GM21515 (cell line): ENCODE data around the gene NME7.

Experiments
- ATAC-seq: cut with Tn5 transposase; IDR thresholded peaks from one replicate; pipeline ENCODE4 v1.9.1; 2021; ENCODE audit not compliant: unreplicated experiment

NME7 gene

GRCh38 chr1:169160845-169161495 lies 206.6 kb downstream of the NME7 start:
- no peak for ATAC-seq

GRCh38 chr1:169156580-169156979 lies 211.0 kb downstream of the NME7 start:
- ATAC-seq, result no peak

- ATAC-seq, result no peak
These were observed 211.9 kb downstream of the NME7 start for GRCh38 chr1:169155675-169156074.

GRCh38 chr1:169151338-169151837 lies 216.2 kb downstream of the NME7 start:
- ATAC-seq, result no peak

GRCh38 chr1:169150641-169151337 lies 216.8 kb downstream of the NME7 start:
- ATAC-seq, result no peak

GRCh38 chr1:169149555-169150286 lies 217.9 kb downstream of the NME7 start:
- no peak for ATAC-seq

GRCh38 chr1:169148472-169149252 lies 218.9 kb downstream of the NME7 start:
- ATAC-seq, result no peak

- ATAC-seq, result no peak
These were observed 220.9 kb downstream of the NME7 start for GRCh38 chr1:169146576-169147214.

GRCh38 chr1:169144941-169145626 lies 222.5 kb downstream of the NME7 start:
- ATAC-seq, result no peak

GRCh38 chr1:169143984-169144383 lies 223.6 kb downstream of the NME7 start:
- ATAC-seq, result no peak

GRCh38 chr1:169143346-169143745 lies 224.3 kb downstream of the NME7 start:
- no peak for ATAC-seq

- no peak for ATAC-seq
These were observed 225.5 kb downstream of the NME7 start for GRCh38 chr1:169142129-169142528.

- ATAC-seq, result no peak
These were observed 226.2 kb downstream of the NME7 start for GRCh38 chr1:169141356-169141755.

- peak; percentile 87 for ATAC-seq
These were observed 228.5 kb downstream of the NME7 start for GRCh38 chr1:169138866-169139670.

- ATAC-seq, result no peak
These were observed 230.2 kb downstream of the NME7 start for GRCh38 chr1:169137357-169137756.

GRCh38 chr1:169133801-169134502 lies 233.6 kb downstream of the NME7 start:
- no peak for ATAC-seq

GRCh38 chr1:169133228-169133576 lies 234.4 kb downstream of the NME7 start:
- ATAC-seq, result no peak

GRCh38 chr1:169132512-169133227 lies 234.9 kb downstream of the NME7 start:
- ATAC-seq, result no peak
